NCI-H345 (cell line): ENCODE measurements around the gene SYDE2.
"Not testable (repeated sequence)": the region's sequence is repeated elsewhere in the genome, so short reads cannot be mapped to it uniquely, and the experiment has no call there.

Experiments
- DNase-seq: peaks from one replicate; lab custom pipeline; 2025; lab: John Stamatoyannopoulos, UW

Gene SYDE2

DNA sequence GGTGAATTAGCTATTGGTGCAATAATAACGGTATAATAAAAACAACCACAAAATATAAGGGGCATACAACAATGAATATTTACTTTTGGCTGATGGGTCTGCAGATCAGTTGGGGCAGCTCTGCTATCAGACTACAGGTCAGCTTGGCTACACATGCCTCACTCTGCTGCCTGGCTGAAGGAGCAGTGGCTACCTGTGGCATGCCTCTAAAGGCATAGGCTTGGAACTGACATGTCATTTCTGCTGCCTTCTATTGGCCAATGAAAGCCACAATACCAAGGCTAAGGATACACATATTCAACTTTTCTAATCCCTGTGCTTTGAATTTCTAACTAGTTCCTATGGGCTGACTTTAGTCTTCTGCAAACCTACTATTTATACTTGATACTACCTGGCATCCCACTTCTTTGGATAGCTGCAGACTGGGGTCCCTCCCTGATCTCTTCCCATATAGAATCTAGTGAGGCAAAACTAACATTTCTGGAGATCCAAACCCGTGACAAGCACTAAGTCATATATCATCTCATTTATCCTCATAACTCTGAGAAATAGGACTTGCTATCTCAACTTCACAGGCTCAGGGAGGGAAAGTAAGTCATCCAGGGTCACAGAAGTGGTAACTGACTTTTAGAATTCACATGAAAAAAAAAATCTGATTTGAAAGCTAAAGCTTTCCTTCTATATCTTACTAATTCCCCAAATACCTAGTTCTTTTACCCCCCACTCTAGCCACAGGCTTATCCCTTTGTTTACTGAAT, 19.2 kb upstream of the SYDE2 start:
- DNase-seq, result no peak

DNA sequence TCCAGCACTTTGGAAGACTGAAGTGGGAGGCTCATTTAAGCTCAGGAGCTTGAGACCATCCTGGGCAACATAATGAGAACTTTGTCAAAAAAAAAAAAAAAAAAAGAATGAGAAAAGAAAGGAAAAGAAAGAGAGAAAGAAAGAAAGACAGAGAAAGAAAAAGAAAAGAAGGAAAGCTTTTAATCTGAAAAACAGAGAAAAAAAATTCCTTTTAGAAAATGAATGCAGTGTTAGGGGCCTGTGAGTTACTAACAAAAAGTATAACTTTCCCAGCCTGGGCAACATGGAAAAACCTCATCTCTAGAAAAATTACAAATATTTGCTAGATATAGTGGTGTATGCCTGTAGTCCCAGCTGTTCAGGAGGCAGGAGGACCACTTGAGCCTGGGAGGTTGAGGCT, 15.9 kb upstream of the SYDE2 start:
- DNase-seq, result no peak

DNA sequence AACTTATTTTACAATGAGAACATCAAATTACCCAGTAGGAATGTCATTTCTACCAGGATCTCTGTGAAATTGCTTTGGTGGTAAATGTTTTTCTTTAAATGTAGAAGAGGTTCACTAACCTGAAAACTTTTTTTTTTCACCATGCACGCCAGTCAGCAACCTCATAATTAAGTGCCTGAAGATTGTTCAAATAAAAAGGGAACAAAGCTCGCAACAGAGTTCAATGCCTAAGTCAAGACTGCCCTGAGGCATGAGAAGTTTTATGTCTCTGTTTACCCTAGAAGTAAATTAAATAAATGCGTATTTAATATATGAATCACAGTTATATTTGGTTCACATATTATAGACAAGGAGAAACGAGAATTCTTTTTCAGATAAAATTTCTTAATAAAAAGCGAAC, 13.8 kb upstream of the SYDE2 start:
- DNase-seq, result no peak

DNA sequence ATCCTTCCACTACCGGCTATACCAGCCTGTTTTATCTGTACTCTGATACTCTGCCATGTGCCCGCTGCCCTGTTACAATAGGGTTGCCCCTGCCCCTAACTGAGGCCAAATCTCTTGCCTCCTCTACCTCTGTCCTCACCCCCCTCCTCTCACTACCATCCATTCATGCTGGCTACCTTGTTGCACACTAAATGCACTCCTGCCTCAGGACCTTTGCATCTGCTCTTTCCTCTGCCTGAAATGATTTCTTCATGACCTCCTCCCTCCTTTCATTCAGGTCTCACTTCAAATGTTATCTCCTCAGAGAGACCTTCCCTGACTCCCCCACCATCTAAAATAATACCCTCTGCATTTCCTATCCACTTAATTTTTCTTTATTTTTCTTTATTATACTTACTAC, 7.7 kb upstream of the SYDE2 start:
- no peak for DNase-seq

DNA sequence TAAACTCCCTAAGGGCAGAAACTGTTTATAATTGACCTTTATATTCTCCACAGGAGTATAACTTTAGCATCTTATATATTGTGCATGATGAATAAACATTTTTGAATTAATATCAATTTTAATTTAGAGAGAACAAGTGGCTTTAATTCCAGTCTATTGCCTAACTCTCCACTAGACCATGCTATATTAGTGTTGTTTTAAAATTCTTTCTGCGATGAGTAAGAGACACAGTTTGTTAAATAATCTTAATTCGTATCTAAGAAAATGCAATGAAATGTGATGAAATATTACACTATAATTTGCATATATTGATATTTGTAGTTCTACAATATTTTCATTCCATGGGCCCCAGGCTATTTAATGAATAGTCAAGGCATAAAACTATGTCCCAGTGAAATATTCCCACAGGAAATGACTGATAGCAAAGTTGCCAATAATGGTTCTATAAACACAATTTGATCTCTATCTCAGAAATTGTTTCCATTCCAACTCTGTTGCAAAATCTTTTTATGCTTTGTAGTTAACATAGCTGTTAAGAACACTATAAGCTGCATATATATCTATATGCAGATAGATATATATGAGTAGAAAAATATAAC, 2.9 kb upstream of the SYDE2 start:
- no peak for DNase-seq

DNA sequence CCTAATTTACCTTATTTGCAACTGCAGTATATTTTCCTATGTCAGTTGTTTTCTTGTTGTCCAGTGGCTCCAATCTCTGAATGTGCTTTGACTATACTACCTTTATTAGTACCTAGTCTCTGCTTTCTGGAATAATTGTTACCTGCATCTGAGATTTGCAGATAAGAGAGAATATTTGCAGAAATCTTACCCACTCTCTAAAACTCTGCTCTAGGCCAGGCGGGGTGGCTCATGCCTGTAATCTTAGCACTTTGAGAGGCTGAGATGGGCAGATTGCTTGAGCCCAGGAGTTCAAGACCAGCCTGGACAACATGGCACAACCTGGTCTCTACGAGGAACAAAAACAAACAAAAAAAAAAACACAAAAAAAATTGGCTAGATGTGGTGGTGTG, 2.0 kb upstream of the SYDE2 start:
- no peak for DNase-seq

DNA sequence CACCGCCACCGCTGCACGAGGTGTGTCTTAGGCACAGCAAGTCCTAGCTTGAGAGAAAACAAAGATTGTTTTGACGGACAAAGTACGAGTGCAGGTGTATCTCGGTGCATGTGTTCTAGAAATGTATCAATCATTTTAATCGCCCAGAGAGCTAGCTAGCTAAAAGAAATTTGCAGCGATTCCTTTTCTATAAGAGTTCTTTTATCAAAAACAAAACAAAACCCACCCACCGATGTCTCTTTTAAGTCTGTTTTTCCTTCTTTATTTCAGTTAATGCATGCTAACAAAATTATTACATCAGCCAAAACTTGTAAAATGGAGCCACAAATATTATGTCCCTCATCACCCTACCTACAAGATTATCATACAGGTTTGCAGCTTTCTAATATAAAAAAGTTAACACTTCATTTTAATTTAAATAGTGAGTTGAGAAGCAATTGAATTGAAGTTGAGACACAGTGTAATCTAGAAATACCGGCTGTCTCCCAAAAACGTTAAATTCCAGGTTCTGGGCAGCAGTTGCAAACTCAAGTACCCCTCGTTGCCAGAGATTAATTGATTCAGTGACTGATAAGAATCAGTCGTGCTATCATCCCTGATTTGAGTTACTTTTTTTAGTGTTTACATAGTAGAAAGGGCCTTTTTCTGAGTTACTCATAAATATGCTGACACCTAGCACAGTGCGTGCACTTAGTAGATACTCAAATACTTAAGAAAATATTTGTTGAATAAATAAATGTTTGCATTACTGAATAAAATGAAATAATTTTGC, 1.5 kb upstream of the SYDE2 start:
- no peak for DNase-seq

DNA sequence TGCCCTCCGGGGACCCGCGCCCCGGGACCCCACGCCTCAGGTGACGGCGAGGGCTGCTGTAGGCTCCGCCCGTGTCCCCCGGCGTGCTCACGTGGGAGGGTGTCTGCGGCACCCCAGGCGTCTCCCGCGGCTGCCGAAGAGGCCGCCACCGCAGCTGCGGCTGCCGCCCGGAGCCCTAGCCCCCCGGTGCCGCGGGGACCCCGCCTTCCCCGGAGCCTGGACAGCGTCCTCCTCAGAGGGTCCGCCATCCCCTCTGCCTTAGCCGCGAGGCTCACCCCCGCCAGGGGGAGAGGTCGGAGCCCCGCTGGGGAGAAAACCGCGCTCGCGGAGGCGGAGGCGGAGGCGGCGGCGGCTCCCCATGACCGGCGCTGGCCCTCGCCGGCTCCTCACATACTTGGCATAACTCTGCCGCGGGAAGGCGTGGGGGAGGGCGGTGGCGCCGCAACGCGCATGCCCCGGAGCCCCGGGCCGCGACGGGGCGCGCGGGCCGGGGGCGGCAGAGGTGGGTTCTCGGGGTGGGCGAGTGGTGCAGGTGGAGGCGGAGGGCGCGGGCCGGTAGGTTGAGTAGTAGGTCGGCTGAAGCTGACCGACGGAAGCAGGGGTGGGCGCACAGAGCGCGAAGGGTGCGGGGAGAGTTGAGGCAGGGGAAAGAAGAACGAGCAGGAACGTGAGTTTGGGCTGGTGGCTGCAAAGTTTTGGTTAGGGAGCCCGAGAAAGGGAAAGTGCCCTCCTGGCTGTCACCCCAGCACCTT, 700 bp upstream of the SYDE2 start:
- peak; percentile 65 for DNase-seq

DNA sequence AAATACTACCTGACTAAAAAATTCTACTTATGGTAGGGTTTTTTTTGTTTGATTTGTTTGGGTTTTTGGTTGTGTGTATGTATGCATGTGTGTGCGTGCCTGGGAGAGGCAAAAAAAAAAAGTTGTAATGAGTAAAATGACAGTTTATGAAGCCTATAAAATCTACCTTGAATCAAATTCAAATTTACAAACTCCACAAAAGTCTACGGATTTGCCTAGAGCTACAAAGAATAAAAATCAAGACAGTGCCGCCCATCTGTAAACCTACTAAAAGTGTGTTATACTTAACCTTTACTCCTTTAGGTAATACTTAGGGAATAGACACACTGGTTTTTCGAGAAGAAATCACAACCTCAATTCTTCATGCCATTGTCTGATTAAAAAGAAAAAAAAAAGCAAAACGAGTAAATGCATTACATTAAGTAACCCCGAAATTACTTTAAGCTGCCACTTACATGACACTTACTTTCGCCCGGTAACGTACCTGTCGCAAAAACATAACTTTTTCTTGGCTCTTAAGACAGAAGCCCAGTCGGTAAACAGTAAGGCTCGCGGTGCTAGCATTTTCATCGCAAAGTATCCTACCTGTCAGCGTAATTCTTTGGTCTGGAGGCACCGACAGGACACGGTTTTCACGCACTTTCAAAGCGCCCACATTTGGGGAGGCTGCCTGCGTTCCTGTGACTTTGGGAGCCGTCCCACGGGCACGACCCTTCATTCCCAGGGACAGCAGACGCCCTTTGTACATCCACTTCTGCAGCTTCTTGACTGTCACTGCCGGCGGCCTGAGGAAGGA, 951 bp downstream of the SYDE2 start:
- no peak for DNase-seq

DNA sequence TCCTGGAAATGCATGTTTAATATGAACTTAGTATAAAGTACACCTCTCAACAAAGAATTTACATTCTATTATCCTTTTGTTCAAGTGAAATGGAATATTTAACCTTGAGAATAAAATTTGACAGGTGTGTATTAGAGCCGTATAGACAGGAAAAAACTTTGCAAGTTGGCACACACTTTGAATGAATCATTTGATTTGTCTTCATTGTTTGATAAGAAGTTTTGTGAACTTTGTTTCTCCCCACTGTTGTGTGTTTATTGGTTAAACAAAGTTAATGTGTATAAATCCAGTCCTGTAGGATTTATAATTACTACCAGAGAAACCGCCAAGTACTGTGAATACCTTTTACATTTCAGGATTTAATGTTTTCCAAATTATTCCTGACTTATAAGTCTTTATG, 2.0 kb downstream of the SYDE2 start:
- DNase-seq, result no peak

DNA sequence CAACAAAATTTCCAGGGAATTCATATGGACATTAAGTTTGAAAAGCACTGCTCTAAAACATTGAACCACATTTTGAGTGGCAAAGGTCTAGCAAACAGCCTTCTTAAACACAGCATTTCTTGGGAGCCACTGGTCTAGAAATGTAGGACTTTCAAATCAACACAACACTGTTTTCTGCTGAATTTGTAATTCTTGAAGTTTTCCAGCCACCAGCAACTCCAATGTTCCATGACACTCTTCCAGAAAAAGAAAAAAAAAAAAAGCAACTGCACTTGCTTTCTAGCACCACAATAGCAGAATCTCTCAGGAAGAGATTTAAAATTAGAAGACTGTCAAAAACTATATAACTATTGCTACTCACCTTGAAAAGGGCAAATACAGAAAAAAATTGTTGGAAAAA, 4.5 kb downstream of the SYDE2 start:
- no peak for DNase-seq

DNA sequence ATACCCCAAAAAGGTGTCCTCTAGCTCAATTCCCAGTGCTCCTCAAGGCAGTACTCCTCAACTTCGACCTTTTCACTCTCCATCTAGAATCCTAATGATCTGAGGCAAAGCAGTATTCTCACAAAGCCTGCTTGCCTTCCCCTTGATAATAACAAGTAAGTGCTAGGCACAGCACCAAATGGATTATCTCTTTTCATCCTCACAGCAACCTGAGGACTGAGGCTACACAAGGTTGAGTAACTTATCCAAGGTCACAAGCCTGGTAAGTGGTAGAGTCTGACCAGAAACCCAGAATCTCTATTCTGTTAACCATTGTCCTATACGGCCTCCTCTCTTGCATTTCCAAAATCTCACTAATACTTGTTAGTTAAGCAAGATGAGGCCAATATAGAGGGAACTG, 5.1 kb downstream of the SYDE2 start:
- no peak for DNase-seq

DNA sequence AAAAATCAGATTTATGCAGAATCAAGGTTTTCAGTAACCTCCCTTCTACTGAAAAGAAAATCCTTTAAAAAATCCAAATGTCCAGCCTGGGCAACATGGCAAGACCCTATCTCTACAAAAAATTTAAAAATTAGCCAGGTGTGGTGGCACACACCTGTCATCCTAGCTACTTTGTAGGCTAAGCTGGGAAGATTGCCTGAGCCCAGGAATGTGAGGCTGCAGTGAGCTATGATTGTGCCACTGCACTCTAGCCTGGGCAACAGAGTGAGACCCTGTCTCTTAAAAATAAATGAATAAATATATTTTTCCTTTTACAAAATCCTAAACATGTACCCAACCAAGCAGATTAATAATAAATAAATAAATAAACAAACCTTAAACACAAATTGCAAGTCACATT, 8.7 kb downstream of the SYDE2 start:
- not testable (repeated sequence) for DNase-seq

DNA sequence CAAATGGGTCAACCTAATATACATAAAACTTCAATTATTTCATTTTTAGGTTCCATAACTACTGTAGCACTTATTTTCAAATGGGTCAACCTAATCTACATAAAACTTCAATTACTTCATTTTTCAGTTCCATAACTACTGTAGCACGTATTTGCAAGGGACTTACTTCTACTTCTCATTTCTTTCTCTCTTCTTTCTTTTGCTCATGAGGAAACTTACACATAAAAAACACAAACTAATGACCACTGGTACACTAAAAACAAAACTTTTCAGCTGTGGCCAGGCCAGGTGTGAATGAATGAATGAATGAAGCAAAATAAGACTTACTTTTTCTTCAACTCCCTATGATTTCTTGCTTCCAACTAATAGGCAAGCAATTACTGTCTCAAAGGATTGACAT, 11.7 kb downstream of the SYDE2 start:
- DNase-seq, result no peak

DNA sequence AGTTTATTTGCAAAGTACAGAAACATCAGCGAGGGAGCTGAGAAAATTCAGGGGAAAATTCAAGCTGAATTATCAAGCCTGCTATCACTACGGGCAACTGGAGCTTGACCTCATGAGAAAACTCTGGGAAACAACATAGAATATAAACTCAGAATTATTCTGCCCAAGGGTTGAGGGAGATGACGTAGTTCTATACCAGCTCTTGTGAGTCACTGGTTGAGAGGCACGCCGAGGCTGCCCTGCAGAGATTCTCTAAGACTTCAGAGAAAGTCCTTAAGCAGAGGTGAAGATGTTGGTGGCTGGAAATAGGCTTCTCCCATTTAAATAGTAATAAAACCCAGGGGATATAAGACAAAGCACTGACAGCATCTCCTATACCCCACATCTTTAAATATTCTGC, 12.3 kb downstream of the SYDE2 start:
- DNase-seq, result no peak

DNA sequence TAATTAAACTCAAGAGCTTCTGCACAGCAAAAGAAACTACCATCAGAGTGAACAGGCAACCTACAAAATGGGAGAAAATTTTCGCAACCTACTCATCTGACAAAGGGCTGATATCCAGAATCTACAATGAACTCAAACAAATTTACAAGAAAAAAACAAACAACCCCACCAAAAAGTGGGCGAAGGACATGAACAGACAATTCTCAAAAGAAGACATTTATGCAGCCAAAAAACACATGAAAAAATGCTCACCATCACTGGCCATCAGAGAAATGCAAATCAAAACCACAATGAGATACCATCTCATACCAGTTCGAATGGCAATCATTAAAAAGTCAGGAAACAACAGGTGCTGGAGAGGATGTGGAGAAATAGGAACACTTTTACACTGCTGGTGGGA, 13.8 kb downstream of the SYDE2 start:
- not testable (repeated sequence) for DNase-seq

DNA sequence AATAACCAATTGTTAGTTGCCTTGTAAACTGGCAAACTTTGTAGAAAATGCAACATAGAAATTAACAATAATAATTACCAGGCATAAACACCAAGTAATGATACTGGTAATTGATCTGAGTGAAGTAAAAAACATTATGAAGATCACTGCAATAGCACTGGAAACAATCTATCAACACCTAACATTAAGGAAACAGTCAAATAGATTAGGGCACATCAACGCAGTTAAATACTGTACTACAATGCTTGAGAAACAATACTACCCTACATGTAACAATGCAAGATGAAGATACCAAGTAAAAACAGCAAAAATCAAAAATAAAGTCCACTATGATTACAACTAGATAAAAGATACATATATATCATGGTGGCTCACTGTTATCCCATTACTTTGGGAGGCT, 16.6 kb downstream of the SYDE2 start:
- DNase-seq, result no peak

DNA sequence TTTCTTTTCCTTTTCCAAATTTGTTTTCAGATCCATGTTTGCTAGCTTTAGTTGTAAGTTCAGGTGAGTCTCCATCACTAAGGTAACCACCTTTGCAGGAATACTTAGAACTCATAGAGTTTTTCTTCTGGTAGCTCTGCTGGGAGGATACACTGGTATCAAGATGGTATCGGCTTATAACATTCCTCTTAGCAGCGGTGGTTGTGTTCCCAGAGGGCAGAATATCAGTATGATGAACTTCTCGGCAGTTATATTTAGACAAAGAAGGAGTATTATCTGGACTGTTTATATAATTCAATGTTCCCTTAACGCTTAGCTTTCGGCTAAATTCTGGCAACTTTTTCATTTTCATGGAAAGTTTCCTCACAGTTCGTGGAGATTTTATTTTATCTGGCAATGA, 18.1 kb downstream of the SYDE2 start:
- no peak for DNase-seq

DNA sequence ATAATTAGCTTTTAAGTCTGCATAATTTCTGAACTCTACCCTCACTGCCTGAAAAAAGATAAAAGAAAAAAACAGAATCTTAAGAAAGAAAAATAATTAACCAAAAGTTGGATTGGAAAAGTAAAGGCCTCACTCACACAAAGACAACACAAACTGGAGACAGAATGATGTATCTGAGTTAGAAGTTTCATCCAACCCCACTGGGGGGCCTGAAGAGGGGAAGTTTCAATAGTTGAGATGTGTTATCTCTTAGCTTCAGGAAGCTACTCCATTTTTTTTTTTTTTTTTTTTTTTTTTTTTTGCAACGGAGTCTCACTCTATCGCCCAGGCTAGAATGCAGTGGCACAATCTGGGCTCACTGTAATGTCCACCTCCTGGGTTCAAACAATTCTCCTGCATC, 19.9 kb downstream of the SYDE2 start:
- DNase-seq, result no peak

DNA sequence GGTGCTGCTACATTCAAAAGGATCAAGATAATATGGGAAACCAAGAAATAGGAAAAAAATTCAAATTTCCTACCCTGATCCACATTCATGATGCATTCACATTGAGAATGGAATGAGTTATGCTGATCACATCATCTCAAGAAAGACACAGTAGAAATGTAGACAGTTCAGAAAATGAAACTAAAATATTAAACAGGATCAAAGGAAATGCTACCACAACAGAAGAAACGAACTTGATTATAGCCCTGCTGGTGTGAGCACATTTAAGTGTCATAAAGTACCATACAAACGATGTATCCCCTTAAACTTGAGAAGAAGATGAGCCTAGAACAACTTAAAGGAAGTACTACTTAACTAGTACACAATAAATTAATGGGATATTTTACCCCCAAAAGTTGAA, 21.3 kb downstream of the SYDE2 start:
- no peak for DNase-seq

DNA sequence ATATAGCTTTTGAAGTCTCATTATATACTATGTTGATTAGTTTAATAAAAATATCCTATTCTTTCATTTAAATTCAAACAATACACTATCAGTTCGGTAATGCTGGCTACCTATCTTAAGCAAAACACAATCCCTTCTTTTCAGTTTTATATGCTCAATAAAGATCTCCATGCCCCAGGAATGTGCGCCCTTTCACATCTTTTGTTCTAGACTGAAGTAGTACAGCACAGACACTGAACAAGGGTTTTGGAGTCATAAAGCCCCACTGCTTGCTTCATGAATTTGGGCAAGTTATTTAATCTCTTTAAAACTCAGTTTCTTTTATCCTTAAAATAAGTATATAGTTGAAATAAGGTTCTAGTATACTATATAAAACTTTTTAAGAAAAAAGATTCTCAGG, 22.4 kb downstream of the SYDE2 start:
- no peak for DNase-seq

DNA sequence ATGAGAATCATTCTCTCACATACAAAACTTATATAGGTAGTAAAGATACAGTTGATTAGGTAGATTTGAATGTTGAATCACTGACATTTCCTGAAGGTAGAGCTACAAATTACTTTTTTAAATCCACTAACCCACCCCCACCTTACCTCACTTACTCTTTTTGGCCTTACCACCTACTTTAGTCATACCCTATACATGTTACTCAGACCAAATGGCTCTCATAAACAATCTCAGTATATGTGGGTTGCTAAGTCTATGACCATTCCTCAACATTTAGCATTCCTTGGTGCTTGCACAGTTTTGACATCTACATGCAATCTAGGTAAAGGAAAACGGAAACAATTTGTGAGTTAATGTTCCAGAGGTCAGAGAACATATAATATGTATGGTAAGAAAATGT, 26.3 kb downstream of the SYDE2 start:
- no peak for DNase-seq
